Activated CD4-positive, alpha-beta T cell treated with anti-CD3 and anti-CD28 coated beads, Interleukin-2, amount 50 U/mL, for 16 hours (primary cell): Measurements from ENCODE around the gene HLA-B.
"Not testable (repeated sequence)": the region's sequence is repeated elsewhere in the genome, so short reads cannot be mapped to it uniquely, and the experiment has no call there.

Source experiments
- DNase-seq: peaks from one replicate; pipeline ENCODE4 v3.0.0-alpha.2; 2020

The HLA-B gene

GRCh38 chr6:31356946-31357466 is at the start of gene HLA-B:
Gene HLA-B (minus strand): TSS chr6:31357179. CDS start chr6:31357158, 21 bp downstream.
- DNase-seq, result peak; percentile 82

DNA sequence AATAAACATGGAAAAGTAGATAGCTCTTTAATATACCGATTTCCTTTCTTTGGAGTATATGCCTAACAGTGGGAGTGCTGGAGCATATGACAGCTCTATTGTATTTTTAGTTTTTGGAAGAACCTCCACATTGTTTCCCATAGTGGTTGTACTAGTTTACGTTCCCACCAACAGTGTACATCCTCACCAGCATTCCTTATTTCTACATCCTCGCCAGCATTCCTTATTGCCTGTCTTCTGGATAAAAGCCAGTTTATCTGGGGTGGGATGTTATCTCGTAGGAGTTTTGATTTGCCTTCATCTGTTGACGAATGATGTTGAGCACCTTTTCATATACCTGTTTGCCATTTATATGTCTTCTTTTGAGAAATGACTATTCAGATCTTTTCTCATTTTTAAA is 49.0 kb upstream of the HLA-B start:
- DNase-seq, result no peak

- not testable (repeated sequence) for DNase-seq
These were observed 47.0 kb upstream of the HLA-B start for GRCh38 chr6:31404061-31404364.

DNA sequence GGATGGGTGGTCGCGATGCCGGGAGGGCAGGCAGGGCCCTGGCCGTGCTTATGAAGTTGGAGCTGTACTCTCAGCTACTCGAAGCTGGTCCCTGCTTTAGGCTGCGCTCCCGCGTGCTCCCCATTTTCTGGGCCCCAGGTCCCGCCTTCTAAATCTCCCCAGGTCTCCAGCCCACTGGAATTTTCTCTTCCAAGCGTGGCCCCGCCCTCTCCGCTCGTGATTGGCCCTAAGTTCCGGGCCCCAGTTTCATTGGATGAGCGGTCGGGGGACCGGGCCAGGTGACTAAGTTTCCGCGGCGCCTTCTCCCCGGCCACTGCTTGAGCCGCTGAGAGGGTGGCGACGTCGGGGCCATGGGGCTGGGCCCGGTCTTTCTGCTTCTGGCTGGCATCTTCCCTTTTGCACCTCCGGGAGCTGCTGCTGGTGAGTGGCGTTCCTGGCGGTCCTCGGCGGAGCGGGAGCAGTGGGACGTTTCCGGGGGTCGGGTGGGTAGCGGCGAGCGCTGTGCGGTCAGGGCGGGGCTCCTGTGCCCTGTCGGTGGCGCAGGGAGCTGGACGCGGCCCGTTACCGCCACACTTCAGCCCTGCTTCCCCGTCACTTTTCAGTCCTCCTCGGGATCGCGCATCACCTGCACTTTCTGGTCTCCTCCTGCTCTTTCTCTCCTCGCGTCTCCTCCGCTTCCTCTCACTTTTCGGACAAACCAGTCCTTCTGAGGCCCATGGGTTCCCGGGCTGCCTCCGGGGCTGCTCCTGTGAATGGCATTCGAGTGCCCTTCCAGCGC is 46.5 kb upstream of the HLA-B start, which contains the start of gene MICA:
Gene MICA, plus strand, starts transcription at position 313 of the 778 bp plus-strand sequence. Its CDS starts 38 bp downstream, at position 351.
- peak; percentile 77 for DNase-seq

DNA sequence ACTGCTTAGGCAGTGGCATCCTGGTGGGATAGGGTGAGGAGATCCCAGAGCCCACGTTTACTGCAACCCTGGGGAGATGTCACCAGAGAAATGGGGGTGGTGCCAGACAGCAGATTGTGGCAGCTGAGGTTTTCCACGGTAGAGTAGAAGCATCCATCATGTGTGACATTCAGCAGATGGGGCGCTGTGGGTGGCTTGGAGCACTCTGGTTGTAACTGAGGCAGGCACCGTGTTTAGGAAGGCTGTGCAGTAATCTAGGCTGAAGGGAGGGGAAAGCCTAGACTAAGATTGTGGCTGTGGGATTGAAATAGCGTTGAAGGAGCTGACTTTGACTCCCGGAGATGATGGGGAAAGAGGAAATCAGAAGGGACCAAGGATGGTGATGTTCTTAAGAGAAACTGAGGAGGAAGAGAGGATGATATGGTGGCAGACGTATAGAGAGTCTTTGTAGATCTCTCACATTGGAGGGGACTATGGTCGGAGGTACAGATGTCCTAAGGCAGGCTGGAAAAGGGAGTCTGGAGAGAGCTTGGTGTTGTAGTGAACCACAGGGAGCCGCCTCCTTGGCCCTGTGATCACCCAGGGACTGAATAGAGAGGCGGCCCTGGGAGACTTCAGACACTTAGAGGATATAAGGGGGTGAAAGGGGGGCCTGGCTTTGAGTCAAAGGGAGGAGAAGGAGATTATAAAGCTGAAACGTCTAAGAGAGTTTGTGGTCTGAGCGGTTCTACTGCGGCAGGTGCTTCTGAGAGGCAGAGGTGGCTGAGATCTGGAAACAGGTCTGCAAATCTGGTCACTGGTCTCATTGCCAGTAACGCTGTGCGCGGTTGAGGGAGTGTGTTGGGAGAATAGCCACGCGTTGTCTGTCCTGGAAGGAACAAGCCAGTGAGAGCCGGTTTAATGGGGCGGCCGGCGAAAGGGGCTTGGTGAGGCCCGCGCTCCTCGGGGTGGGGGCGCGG is 45.6 kb upstream of the HLA-B start:
- DNase-seq, result peak; percentile 41

GRCh38 chr6:31401403-31401802 is 44.4 kb upstream of the HLA-B start:
- DNase-seq, result peak; percentile 16

DNA sequence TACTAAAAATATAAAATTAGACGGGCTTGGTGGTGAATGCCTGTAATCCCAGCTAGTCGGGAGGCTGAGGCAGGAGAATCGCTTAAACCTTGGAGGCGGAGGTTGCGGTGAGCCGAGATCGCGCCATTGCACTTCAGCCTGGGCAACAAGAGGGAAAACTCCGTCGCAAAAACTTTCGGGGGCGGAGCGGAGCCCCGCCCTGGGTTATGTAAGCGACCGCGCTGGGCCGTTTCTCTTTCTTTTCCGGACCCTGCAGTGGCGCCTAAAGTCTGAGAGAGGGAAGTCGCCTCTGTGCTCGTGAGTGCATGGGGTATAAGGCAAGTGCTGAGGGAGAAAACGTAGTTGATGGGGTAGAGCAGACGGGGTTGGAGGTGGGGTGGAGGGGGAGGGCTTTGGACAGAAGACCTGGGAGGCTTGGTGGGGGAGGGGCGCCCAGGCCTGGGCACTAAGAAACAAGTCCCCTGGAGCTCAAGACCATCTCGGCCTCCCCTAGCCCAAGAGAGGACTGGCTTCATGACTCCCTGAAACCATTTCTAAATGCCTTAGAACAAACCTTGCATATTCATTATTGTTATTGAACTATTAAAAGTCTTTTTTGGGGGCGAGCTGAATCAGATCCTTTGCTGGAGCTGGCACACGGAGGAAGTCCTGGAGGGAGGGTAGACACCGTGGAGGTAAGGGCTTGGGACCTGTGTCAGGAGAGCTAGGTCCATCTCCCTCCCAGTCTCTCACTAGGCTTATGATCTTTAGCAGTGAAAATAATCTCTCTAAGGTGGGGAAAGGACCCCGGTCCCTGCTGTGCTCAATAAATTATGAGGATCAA is 43.7 kb upstream of the HLA-B start:
- DNase-seq, result peak; percentile 83

GRCh38 chr6:31399589-31400466 is 42.8 kb upstream of the HLA-B start:
- peak; percentile 62 for DNase-seq

GRCh38 chr6:31397901-31398525 is 41.0 kb upstream of the HLA-B start:
- DNase-seq, result no peak

- not testable (repeated sequence) for DNase-seq
These were observed 40.1 kb upstream of the HLA-B start for GRCh38 chr6:31397153-31397499.

GRCh38 chr6:31396422-31397152 is 39.6 kb upstream of the HLA-B start:
- DNase-seq, result peak; percentile 89

DNA sequence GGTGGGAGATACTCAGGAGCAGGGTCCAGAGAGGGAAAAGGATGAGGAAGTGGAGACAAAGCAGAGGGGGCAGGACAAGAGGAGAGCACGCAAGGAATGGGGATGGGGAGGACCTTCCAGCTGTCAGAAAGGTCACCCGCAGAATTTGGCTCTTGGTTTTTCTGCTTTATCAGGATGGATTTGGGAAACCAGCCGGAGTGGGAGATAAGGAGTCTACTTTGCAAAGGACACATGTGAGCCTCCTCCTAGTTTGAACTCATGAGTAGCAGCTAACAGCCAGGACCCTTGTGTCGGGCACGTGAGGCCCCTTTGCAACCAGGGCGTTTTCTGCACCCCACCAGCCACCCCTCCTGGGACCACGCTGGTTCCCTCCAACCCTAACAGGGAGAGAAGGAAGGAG is 38.9 kb upstream of the HLA-B start:
- DNase-seq, result no peak

GRCh38 chr6:31394381-31394780 is 37.4 kb upstream of the HLA-B start:
- no peak for DNase-seq

GRCh38 chr6:31393932-31394331 is 37.0 kb upstream of the HLA-B start:
- DNase-seq, result no peak

DNA sequence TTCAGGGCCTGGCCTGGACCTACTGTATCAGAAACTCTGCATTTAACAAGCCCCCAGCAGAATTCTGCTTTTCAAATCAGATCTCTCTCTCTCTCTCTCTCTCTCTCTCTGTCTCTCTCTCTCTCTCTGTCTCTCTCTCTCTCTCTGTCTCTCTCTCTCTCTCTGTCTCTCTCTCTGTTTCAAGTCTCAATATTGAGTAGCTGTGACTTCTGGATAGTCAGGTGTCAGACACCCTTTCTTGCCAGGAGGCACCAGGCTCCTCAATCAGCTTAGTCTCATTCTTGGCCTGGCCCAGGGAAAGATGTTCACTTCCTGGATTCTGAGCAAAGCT is 32.8 kb upstream of the HLA-B start:
- not testable (repeated sequence) for DNase-seq

DNA sequence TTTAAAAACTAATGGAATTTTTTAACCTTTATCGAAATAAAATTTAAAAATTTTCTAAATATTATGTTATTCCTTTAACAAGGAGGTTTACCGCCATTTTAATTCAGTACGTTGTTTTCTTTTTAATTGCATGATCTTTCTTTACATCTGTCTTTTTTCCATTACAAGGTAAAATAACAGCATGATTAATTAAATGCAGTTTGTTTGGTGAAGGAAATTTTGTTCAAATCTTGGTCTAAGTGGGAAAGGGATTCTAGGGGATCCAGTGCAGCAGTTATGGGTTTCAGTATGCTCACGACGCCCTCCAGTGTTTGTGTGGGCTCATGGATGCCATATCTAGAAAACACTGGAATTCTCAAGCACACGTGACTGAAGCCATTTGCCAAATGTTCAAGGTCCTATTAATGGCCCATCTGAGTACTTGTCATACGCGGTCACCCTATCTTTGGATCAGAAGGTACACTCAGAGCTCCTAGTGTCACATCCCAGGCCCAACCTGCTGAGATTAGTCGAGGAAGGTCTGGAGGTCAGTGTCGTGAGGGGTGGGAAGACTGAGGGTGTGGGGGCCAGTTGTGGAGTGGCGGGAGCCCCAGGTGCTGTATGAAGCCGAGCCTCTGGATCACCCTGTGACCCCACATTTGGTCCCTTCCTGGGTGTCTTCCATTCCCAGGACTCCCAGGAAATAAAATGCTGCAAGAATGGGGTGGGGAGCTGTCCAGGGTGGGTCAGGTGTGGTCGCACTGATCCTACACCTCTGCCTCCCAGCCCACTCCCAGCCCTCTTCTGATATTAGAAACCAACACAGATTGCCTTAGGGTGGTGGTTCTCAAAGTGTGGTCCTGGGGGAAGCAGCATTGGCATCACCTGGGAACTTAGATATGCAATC is 32.2 kb upstream of the HLA-B start:
- not testable (repeated sequence) for DNase-seq

DNA sequence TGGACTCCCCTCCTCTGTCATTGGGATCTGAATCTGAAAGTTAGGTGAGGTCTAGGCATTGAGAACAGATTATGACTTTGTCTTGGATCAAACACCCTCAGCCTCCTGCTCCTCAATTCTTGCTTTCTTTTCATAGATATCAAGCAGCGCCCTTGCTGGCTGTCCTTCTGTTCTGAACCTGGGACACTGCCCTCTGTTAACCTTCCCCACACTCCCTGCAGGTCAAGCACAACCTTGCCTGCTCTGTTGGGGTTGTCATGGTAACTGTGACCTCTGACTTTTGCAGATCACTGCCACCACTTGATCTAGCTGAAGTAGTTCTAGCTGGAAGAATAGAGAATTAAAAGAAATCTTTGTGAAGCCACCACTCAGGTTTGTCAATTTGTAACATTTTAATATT is 30.0 kb upstream of the HLA-B start:
- no peak for DNase-seq

DNA sequence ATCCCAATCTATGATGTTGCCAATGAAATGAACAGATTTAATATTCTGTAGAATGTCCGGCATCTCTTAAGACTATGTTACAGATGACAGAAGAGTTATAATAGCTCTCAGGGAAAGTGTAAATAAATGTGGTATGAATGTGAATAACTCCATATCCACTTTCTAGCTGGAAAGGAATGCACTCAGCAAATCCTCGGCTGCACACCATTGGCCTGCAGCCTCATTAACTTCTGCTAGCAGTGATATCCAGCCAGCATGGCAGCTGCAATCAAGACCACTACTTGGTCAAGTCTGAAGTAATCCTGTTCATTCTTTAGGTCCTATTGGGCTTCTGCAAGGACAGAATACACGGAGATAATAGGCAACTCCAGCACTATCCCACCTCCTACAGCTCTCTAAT is 29.1 kb upstream of the HLA-B start:
- DNase-seq, result no peak

GRCh38 chr6:31385041-31385440 is 28.1 kb upstream of the HLA-B start:
- DNase-seq, result no peak

- no peak for DNase-seq
These were observed 26.2 kb upstream of the HLA-B start for GRCh38 chr6:31383149-31383548.
